Vagina (tissue), 2 donors: ENCODE results near the gene DNASE1L2.

ENCODE experiments used
- CTCF ChIP-seq, 3 experiments: fragments of 450-650 bp in 2 of 3; fragments of 200-600 bp in 1 of 3; sonication (generic) in 1 of 3; IDR thresholded peaks; one replicate each; pipeline ENCODE4 v1.5.1; 2017 to 2019; ENCODE audit warnings: antibody characterized with exemption in 3 of 3, mild to moderate bottlenecking in 2 of 3, moderate library complexity in 2 of 3
- POLR2A ChIP-seq, 2 donors: fragments of 450-650 bp; IDR thresholded peaks; one replicate each; pipeline ENCODE4 v1.6.1; 2017; ENCODE audit warnings: antibody characterized with exemption in 2 of 2, mild to moderate bottlenecking in 2 of 2, moderate library complexity in 2 of 2

- TF ChIP-seq CTCF (IDR thresholded peaks at IDR 0.05) (no peak), POLR2A (IDR thresholded peaks at IDR 0.05) (no peak)
Observed at GRCh38 chr16:2275476-2276367, 39.5 kb downstream of the DNASE1L2 start.
